Prostate gland (tissue), 2 donors: ENCODE results near the gene NAPG. TPM values are rescaled to one million over a fixed set of nuclear protein-coding genes. Genes with fewer than 3 reads are reported as not detected.
"Not testable (repeated sequence)": the region's sequence is repeated elsewhere in the genome, so short reads cannot be mapped to it uniquely, and the experiment has no call there.

Experiments
- DNase-seq: peaks from one replicate; pipeline ENCODE4 v3.0.0-alpha.2; 2019; ENCODE audit warnings: low spot score
- H3K27ac ChIP-seq, 2 donors: fragments of 200-600 bp; sonication (generic); 2 replicates each; pipeline ENCODE4 v1.5.1; 2017 to 2019
- H3K27me3 ChIP-seq: fragments of 200-600 bp; sonication (generic); replicated peaks from 2 replicates; pipeline ENCODE4 v1.5.1; 2019; ENCODE audit not compliant: insufficient read depth
- H3K36me3 ChIP-seq, 2 donors: fragments of 200-600 bp; sonication (generic); 1 replicate in 1 of 2; 2 replicates in 1 of 2; pipeline versions ENCODE4 v1.5.1 to v1.8.1; 2017 to 2019
- H3K4me1 ChIP-seq: fragments of 200-600 bp; sonication (generic); replicated peaks from 2 replicates; pipeline ENCODE4 v1.5.1; 2019
- H3K4me3 ChIP-seq, 2 donors: fragments of 200-600 bp; sonication (generic); 2 replicates each; pipeline ENCODE4 v1.5.1; 2017 to 2019
- H3K9me3 ChIP-seq: fragments of 200-600 bp; sonication (generic); 2 replicates; pipeline ENCODE4 v1.5.1; 2017
- CTCF ChIP-seq, 4 experiments: fragments of 200-600 bp in 2 of 4; fragments of 450-650 bp in 2 of 4; sonication (generic) in 2 of 4; IDR thresholded peaks; 1 replicate in 3 of 4; 2 replicates in 1 of 4; pipeline ENCODE4 v1.5.1; 2016 to 2019; ENCODE audit warnings: antibody characterized with exemption in 4 of 4, mild to moderate bottlenecking in 2 of 4, moderate library complexity in 2 of 4
- POLR2A ChIP-seq: fragments of 450-650 bp; IDR thresholded peaks from one replicate; pipeline ENCODE4 v1.6.1; 2016; ENCODE audit warnings: antibody characterized with exemption, mild to moderate bottlenecking
- POLR2AphosphoS5 ChIP-seq: sonication (generic); formaldehyde crosslinking; IDR thresholded peaks from one replicate; pipeline ENCODE4 v1.6.1; 2017; ENCODE audit warnings: antibody characterized with exemption
- WGBS: methylation state at CpG from one replicate; pipeline ENCODE4 v1.1.5; 2018; 5-methylcytosine and 5-hydroxymethylcytosine counted together
- intact Hi-C: fragments of 100-400 bp; cut with DNase I; formaldehyde crosslinking; loops from one replicate; pipeline ENCODE4 v1.14.2; 2022
- total RNA-seq, 2 donors: library from RNA; depleted of rRNA; stranded (reverse); fragments of >200 nt; gene quantifications; one replicate each; pipeline ENCODE4 v1.1.0, GENCODE V29; 2016

The NAPG gene
- total RNA-seq, 2 donors from 2014 or later = 23.2 to 47.5 TPM

DNA sequence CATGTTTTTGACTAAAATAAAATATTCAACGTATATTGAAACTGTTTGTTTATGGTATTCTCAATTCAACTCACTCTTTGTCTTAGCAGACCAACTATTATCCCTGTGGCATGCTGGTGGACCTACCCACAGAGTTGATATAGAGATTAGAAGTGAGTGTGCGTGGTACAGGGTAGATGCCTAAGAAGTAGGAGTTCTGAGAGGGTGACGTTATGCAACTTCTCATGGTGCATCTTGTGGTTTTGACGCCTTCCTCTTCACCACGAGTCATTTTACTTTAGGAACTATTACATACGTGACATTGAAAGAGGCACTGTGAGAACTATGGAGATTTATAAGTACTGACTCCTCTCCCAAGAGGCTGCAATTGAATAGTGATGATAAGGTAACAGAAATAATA, 26.6 kb upstream of the NAPG start:
- no peak for DNase-seq
- TF ChIP-seq CTCF (IDR thresholded peaks at IDR 0.05) (no peak), POLR2A (no peak)
- H3K36me3 ChIP-seq = no peaks in the 10 kb centered on the region
- no peak overlapping the region for H3K4me3 ChIP-seq
- intact Hi-C loops = no loop called here
- H3K27me3 ChIP-seq = no peaks in the 10 kb centered on the region
- no peaks in the 10 kb centered on the region for H3K4me1 ChIP-seq
- no peak overlapping the region for H3K27ac ChIP-seq
- H3K9me3 ChIP-seq = no peaks in the 10 kb centered on the region
- WGBS = 82% methylated on average over 6 of the region's 6 CpGs

DNA sequence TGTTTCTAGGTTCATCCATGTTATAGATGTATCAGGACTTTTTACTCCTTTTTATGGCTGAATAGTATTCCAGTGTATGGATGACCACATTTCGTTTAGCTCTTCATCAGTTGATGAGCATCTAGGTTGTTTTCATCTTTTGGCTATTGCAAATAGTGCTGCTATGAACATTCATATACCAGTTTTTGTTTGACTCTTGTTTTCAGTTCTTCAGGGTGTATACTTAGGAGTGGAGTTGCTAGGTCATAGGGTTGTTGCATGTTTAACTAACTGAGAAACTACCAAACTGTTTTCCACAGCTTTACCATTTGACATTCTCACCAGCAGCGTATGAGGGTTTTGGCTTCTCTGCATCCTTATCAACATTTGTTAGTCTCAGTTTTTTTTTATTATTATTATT, 25.8 kb upstream of the NAPG start:
- intact Hi-C loops = no loop called here

DNA sequence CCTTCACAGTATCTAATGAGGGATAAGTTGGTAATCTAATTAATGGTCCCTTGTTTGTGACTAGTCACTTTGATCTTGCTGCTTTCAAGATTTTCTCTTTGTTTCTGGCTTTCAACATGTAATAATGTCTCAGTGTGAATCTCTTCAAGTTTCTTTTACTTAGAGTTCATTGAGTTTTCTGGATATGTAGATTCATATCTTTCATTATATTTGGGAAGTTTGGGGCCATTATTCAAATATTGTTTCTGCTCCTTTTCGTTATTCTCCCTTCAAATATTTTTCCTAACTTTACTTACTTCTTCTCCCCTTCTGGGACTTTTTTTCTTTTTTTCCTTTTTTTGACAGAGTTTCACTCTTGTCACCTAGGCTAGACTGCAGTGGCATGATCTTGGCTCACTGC, 21.1 kb upstream of the NAPG start:
- Histone ChIP-seq H3K36me3 (no peaks in the 10 kb centered on the region), H3K27ac (no peak overlapping the region), H3K9me3 (no peaks in the 10 kb centered on the region), H3K4me1 (no peaks in the 10 kb centered on the region), H3K4me3 (no peak overlapping the region), H3K27me3 (no peaks in the 10 kb centered on the region)
- TF ChIP-seq POLR2AphosphoS5 (no peak), CTCF (IDR thresholded peaks at IDR 0.05) (no peak), POLR2A (no peak)
- no peak for DNase-seq
- 89% methylated on average over 1 of the region's 1 CpG for WGBS
- intact Hi-C loops = no loop called here

More for the DNA sequence above, 25.8 kb upstream of the NAPG start:
- DNase-seq = no peak
- no peak overlapping the region for H3K27ac ChIP-seq
- no peak for TF ChIP-seq POLR2AphosphoS5
- TF ChIP-seq CTCF (IDR thresholded peaks at IDR 0.05) = no peak
- TF ChIP-seq POLR2A = no peak
- H3K9me3 ChIP-seq = no peaks in the 10 kb centered on the region
- H3K4me3 ChIP-seq = no peak overlapping the region
- H3K36me3 ChIP-seq = no peaks in the 10 kb centered on the region
- no peaks in the 10 kb centered on the region for H3K27me3 ChIP-seq
- H3K4me1 ChIP-seq = no peaks in the 10 kb centered on the region
- 71% methylated on average over 2 of the region's 2 CpGs for WGBS

- H3K4me3 ChIP-seq, H3K9me3 ChIP-seq, H3K4me1 ChIP-seq, intact Hi-C loops, DNase-seq, H3K27me3 ChIP-seq, H3K27ac ChIP-seq, H3K36me3 ChIP-seq: not testable (repeated sequence)
- 91% methylated on average over 19 of the region's 19 CpGs for WGBS
Measured at GRCh38 chr18:10505892-10506291, 19.9 kb upstream of the NAPG start.

DNA sequence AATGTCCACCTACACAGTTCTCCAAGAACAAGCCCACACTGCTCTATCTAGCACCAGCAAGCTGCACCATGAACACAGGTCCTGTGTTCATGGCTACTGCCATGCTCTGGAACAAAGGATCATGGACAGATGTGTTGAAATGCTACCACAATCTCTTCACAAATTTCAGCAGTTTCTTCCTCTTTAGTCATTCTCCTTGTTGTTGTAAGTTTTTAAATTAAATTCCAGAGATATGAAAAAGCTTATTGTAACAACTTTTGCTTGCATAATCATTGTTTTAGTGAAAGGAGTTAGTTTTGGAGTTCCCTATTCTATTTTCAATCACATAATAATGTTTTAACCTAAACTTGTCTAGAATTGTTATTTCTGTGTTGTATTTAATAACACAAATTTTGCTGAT, 17.2 kb upstream of the NAPG start:
- no peaks in the 10 kb centered on the region for H3K27me3 ChIP-seq
- no peak overlapping the region for H3K4me3 ChIP-seq
- H3K4me1 ChIP-seq = peaks cover 4% of the 10 kb centered on the region
- intact Hi-C loops = no loop called here
- no peak for TF ChIP-seq POLR2A
- no peak for TF ChIP-seq CTCF (IDR thresholded peaks at IDR 0.05)
- no peak for TF ChIP-seq POLR2AphosphoS5
- no peaks in the 10 kb centered on the region for H3K36me3 ChIP-seq
- no peak for DNase-seq
- no peak overlapping the region for H3K27ac ChIP-seq
- no peaks in the 10 kb centered on the region for H3K9me3 ChIP-seq
